GM12878 (cell line): ENCODE results near the gene SORT1.

Source experiments
- CTCF ChIP-seq, 3 experiments: IDR thresholded peaks in 2 of 3; conservative IDR thresholded peaks in 1 of 3; 2 replicates each; pipeline ENCODE4 v1.5.1; 2011; ENCODE audit warnings: low read depth in 3 of 3, low read length in 3 of 3, mild to moderate bottlenecking in 3 of 3, control low read depth in 2 of 3, moderate library complexity in 2 of 3, inconsistent platforms in 1 of 3, mixed read lengths in 1 of 3; ENCODE audit not compliant: control insufficient read depth in 2 of 3, insufficient read depth in 1 of 3; ENCODE audit errors: extremely low read depth in 1 of 3
- EZH2 ChIP-seq: IDR thresholded peaks from 2 replicates; pipeline ENCODE4 v1.6.1; 2012; ENCODE audit warnings: low read depth, mild to moderate bottlenecking, control low read depth, inconsistent platforms, low read length, borderline replicate concordance; ENCODE audit not compliant: control insufficient read depth
- ZNF274 ChIP-seq: IDR thresholded peaks from one replicate; pipeline ENCODE4 v1.8.0; 2011; ENCODE audit not compliant: insufficient read length, insufficient read depth

GRCh38 chr1:109397581-109398342, at the start of gene SORT1:
- no peak for TF ChIP-seq ZNF274
- TF ChIP-seq CTCF (IDR thresholded peaks at IDR 0.05 in 2 of 3, conservative IDR thresholded peaks at IDR 0.05 in 1 of 3; ENCODE audit: control insufficient read depth in 2 of 3, extremely low read depth in 1 of 3, insufficient read depth in 1 of 3, low read depth in 3 of 3, low read length in 3 of 3): no peak
- TF ChIP-seq EZH2: no peak
